ENCODE results near the gene ELMO3.

GRCh38 chr16:67252609-67253497 lies 53.9 kb downstream of the ELMO3 start:
- TF ChIP-seq CTCF (IDR thresholded peaks at IDR 0.05) = no peak
- TF ChIP-seq POLR2A (IDR thresholded peaks at IDR 0.05) = no peak
